WERI-Rb-1 (cell line): Measurements from ENCODE around the gene ANG.

Source experiments
- DNase-seq: peaks from one replicate; pipeline ENCODE4 v3.0.0-alpha.2; 2020
- H3K27ac ChIP-seq: fragments of 250-450 bp; sonication (Bioruptor Pico); 2 replicates; pipeline ENCODE4 v1.5.1; 2020; ENCODE audit warnings: mild to moderate bottlenecking, moderate library complexity
- H3K27me3 ChIP-seq: fragments of 250-450 bp; sonication (Bioruptor Pico); 2 replicates; pipeline ENCODE4 v1.5.1; 2021; ENCODE audit warnings: mild to moderate bottlenecking, low read depth, moderate library complexity; ENCODE audit not compliant: insufficient read depth, severe bottlenecking
- H3K36me3 ChIP-seq: fragments of 250-450 bp; sonication (Bioruptor Pico); 2 replicates; pipeline ENCODE4 v1.5.1; 2020; ENCODE audit warnings: mild to moderate bottlenecking, moderate library complexity
- H3K4me3 ChIP-seq: 2 replicates; pipeline ENCODE4 v1.5.1; 2011; ENCODE audit warnings: low read depth, mild to moderate bottlenecking, control low read depth, low read length
- H3K9me3 ChIP-seq: fragments of 250-450 bp; sonication (Bioruptor Pico); 2 replicates; pipeline ENCODE4 v1.5.1; 2021; ENCODE audit warnings: mild to moderate bottlenecking, moderate library complexity; ENCODE audit not compliant: severe bottlenecking
- TF ChIP-seq, protein P1 (sequence below): IDR thresholded peaks from 2 replicates; pipeline ENCODE4 v1.5.1; 2011; ENCODE audit warnings: low read depth, mild to moderate bottlenecking, control low read depth, inconsistent platforms, low read length

ANG gene

DNA sequence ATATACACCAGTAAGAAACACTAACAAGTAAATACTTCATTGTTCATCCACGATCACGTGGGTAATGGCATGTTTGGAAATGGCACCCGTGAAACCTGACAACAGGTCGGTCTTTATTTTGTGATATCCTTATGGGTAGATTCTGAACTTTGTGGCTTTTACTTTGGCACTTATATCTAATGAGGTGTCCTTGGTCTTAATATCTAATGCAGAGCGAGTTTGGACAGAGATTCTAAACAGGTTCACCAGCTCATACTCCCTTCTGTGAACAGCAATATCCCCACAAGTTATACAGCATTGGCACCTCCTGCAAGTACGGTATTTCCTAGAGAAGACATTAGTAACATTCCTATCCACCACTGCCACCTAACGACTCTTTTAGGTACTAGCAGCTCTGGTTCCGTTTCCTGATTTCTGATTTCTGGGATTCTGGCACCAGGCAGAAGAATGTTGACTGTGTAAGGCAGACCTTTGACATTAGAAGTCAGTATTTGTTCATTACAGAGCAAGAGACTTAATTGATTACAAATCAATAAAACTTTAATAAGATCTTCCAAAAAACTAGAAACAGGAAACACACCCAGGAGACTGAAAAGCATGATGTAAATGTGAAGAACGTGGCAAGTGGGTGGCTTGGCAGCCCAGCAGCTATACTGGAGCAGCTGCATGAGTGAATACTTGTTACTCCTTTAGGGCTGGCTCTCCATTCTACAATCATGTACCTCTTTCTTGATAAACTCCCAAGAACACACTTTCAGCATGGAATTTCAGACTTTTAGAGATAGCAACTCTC lies 2.5 kb downstream of the ANG start:
- H3K27me3 ChIP-seq = peaks cover 92% of the 10 kb centered on the region

DNA sequence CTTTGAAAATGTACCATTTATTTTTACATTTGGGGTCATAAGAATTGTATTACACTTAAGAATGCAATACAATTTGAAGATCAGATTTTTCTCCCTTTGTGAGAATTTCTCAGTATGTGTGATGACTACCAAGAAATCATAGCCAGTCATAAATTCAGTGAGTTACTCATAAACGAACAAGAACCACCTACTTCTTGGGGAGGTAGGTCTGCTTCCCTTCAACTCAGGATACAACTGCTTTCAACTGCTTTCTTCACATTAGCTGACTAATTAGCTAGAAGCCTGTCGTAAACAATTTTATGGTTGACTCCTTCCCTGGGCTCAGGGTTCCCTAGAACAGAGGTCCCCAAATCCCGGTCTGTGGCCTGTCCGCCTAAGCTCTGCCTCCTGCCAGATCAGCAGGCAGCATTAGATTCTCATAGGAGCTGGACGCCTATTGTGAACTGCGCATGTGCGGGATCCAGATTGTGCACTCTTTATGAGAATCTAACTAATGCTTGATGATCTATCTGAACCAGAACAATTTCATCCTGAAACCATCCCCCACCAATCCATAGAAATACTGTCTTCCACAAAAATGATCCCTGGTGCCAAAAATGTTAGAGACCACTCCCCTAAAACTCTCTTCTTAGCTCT lies 3.7 kb downstream of the ANG start:
- Histone ChIP-seq H3K4me3 (no peak overlapping the region), H3K36me3 (no peaks in the 10 kb centered on the region), H3K9me3 (no peaks in the 10 kb centered on the region), H3K27ac (no peak overlapping the region), H3K27me3 (peaks cover 91% of the 10 kb centered on the region)
- DNase-seq = no peak
- TF ChIP-seq, protein P1, sequence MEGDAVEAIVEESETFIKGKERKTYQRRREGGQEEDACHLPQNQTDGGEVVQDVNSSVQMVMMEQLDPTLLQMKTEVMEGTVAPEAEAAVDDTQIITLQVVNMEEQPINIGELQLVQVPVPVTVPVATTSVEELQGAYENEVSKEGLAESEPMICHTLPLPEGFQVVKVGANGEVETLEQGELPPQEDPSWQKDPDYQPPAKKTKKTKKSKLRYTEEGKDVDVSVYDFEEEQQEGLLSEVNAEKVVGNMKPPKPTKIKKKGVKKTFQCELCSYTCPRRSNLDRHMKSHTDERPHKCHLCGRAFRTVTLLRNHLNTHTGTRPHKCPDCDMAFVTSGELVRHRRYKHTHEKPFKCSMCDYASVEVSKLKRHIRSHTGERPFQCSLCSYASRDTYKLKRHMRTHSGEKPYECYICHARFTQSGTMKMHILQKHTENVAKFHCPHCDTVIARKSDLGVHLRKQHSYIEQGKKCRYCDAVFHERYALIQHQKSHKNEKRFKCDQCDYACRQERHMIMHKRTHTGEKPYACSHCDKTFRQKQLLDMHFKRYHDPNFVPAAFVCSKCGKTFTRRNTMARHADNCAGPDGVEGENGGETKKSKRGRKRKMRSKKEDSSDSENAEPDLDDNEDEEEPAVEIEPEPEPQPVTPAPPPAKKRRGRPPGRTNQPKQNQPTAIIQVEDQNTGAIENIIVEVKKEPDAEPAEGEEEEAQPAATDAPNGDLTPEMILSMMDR = no peak

More for the DNA sequence above, 2.5 kb downstream of the ANG start:
- Histone ChIP-seq H3K36me3 (no peaks in the 10 kb centered on the region), H3K4me3 (no peak overlapping the region), H3K9me3 (no peaks in the 10 kb centered on the region), H3K27ac (no peak overlapping the region)
- no peak for DNase-seq
- TF ChIP-seq, protein P1 = peak; percentile 66

DNA sequence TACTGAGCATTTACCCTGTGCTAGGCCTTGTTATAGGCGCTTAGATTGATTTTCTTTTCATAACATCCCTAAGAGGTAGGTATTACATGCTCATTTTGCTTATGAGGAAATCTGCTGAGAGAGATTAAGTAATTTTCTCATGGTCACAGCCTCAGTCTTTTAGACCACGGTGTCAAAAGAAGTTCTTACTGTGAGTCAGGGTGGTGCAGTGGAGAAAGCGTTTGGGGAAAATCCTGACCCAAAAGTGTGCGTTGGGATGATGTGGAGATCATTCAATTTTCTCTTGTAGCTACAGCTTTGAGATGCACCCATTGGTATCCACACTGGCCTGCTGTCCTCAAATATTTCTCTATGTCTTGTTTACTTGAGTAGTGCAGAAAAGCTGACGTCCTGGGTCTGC lies 8.2 kb downstream of the ANG start:
- no peak for DNase-seq
- no peak overlapping the region for H3K27ac ChIP-seq
- H3K4me3 ChIP-seq = no peak overlapping the region
- TF ChIP-seq, protein P1 = no peak
- H3K9me3 ChIP-seq = no peaks in the 10 kb centered on the region
- H3K36me3 ChIP-seq = no peaks in the 10 kb centered on the region
- H3K27me3 ChIP-seq = peaks cover 89% of the 10 kb centered on the region

DNA sequence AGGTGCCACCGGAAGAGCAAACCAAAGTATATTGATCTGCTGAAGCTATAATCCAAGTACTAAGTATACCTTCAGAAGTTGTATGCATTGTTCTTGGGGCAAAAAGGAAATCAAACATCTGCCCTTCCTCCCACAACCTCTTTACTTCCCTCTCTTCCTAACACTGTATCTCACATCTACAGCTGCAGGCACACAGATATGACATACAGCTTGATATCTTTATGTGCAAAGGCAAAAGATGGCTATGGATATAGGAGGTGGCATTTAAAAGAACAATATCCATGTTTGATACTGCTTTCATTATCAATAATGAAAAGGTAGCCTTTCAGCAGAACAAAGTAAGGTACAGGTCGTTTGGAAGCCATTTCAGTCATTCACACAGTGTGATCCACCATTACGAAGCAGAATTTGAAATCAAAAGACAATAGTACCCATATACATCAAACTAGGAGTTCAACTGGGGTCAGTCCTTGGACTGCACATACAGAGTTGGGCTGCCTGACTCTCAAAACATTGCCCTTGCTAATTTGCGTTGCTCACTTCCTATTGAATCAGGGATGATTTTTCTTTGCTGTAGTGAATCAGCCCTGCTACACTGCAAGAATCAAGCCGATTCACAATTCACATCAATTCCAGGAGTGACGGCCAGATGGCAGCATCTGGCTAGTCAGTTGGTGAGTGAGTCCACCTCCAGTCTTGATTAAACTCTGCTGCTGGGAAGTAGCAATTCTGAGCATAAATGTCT lies 8.9 kb downstream of the ANG start:
- TF ChIP-seq, protein P1 = peak; percentile 53
- no peaks in the 10 kb centered on the region for H3K36me3 ChIP-seq
- H3K9me3 ChIP-seq = no peaks in the 10 kb centered on the region
- peaks cover 87% of the 10 kb centered on the region for H3K27me3 ChIP-seq
- peak; percentile 37 for DNase-seq
- no peak overlapping the region for H3K4me3 ChIP-seq
- no peak overlapping the region for H3K27ac ChIP-seq

DNA sequence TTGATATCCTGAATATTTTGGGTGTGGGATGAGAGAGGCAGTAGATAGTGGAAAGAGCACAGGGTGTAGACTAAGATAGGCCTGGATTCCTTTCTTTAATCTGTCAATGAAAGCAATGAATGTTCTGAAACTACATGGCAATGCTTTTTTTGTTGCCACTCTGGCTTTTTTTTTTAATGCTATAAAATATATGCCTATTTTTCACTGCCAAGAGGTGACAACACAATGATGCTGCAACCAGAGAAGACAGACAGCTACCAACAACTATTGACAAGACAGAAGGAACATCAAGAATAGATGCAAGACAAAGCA lies 9.4 kb downstream of the ANG start:
- H3K27me3 ChIP-seq = peaks cover 82% of the 10 kb centered on the region
- DNase-seq = no peak
- H3K4me3 ChIP-seq = no peak overlapping the region
- H3K36me3 ChIP-seq = no peaks in the 10 kb centered on the region
- H3K9me3 ChIP-seq = no peaks in the 10 kb centered on the region
- TF ChIP-seq, protein P1 = no peak
- H3K27ac ChIP-seq = no peak overlapping the region
